ENCODE results near the gene PYGO2. TPM values are rescaled to one million over a fixed set of nuclear protein-coding genes. Genes with fewer than 3 reads are reported as not detected.
A peak's percentile ranks its signal among the peaks of the same experiment; 100 is the strongest.

Gene PYGO2
- total RNA-seq, 1 donor from 2014 or later: 27.4 TPM

DNA sequence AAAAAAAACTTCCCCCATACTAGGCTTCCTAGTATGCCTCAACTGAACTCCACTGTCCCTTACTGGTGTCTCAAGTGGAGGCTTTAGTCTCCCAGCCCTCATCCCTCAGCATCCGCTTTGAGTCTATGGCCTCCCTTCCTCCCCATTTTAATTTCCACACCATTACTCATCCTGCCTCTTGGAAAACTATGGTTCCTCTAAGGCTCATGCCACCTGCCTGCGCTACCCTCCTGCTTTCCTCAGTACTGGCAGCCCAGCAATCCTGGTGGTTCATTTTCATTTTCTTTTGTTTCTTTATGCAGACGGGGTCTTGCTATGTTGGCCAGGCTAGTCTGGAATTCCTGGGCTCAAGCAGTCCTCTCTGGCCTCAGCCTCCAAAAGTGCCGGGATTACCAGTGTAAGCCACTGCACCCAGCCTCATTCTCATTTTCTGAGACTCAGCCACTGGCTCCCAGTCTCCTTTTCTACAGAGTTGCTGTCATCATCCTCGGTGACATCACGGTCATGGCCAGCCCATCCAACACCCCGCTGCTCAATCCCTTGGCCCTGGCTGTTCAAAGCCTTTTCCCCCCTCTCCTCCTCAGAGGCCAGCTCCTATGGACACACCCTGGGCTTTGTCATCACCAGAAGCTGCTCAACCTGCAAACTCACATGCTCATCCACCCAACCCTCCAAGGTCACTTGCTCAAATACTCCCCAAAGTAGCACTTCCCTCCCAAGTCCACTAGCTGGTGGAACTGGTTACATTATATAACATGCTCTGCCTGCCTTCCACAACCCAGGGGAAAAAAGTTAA lies 22.8 kb downstream of the PYGO2 start:
- ATAC-seq (no peak), DNase-seq (no peak)
- no peak overlapping the region for H3K4me3 ChIP-seq
- no peaks in the 10 kb centered on the region for H3K27me3 ChIP-seq (ENCODE audit: low read depth)
- H3K36me3 ChIP-seq: no peaks in the 10 kb centered on the region
- TF ChIP-seq CTCF (IDR thresholded peaks at IDR 0.05): no peak
- peak overlapping the region; percentile 99 for H3K27ac ChIP-seq
- intact Hi-C loops (cut with DNase I): no loop called here
- no peaks in the 10 kb centered on the region for H3K9me3 ChIP-seq
- peaks cover 42% of the 10 kb centered on the region for H3K4me1 ChIP-seq

DNA sequence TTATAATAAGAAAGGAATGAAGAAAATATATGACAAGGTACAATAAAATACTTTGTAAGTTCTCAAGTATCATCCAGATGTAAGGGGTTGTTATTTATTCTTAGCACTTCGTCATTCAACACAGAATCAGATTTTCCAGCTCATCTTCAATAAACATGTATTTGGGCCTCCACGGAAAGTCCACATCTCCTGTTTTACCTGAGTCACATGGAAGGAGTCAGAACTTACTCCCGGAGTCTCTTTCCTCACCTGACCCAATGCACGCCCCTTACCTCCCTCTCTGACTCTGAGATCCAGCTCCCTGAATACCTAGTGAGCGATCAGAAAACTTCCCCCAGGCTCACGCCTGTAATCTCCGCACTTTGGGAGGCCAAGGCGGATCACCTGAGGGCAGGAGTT lies 23.6 kb downstream of the PYGO2 start:
- Histone ChIP-seq H3K4me1 (peaks cover 34% of the 10 kb centered on the region), H3K27ac (peak overlapping the region; percentile 99), H3K27me3 (ENCODE audit: low read depth) (no peaks in the 10 kb centered on the region), H3K9me3 (no peaks in the 10 kb centered on the region), H3K36me3 (no peaks in the 10 kb centered on the region), H3K4me3 (peak overlapping the region; percentile 73)
- ATAC-seq (no peak), DNase-seq (no peak)
- TF ChIP-seq CTCF (IDR thresholded peaks at IDR 0.05): no peak
- intact Hi-C loops (cut with DNase I): no loop called here

GRCh38 chr1:154937085-154937987 lies 24.2 kb downstream of the PYGO2 start:
- H3K27ac ChIP-seq: peak overlapping the region; percentile 99
- H3K4me3 ChIP-seq: peak overlapping the region; percentile 73
- intact Hi-C loops (cut with DNase I): no loop called here
- ATAC-seq (peak; percentile 89), DNase-seq (peak; percentile 93)
- peak; percentile 17 for TF ChIP-seq CTCF (IDR thresholded peaks at IDR 0.05)
- no peaks in the 10 kb centered on the region for H3K27me3 ChIP-seq (ENCODE audit: low read depth)
- H3K9me3 ChIP-seq: no peaks in the 10 kb centered on the region
- peaks cover 27% of the 10 kb centered on the region for H3K4me1 ChIP-seq
- no peaks in the 10 kb centered on the region for H3K36me3 ChIP-seq

- H3K4me1 ChIP-seq: peaks cover 23% of the 10 kb centered on the region
- H3K9me3 ChIP-seq: no peaks in the 10 kb centered on the region
- H3K4me3 ChIP-seq: peak within 1 kb of the TSS; percentile 73
- peak; percentile 95 for ATAC-seq
- intact Hi-C loops (cut with DNase I): no loop called here
- peak within 1 kb of the TSS; percentile 99 for H3K27ac ChIP-seq
- H3K27me3 ChIP-seq (ENCODE audit: low read depth): no peaks in the 10 kb centered on the region
- H3K36me3 ChIP-seq: peaks cover 6% of the 10 kb centered on the region
- peak; percentile 44 for TF ChIP-seq CTCF (IDR thresholded peaks at IDR 0.05)
- peak; percentile 97 for DNase-seq
Observed at GRCh38 chr1:154936555-154937084, 25.0 kb downstream of the PYGO2 start, which contains the start of gene PMVK. Gene PMVK (minus strand): TSS chr1:154936719. CDS start chr1:154936685, 34 bp downstream.

DNA sequence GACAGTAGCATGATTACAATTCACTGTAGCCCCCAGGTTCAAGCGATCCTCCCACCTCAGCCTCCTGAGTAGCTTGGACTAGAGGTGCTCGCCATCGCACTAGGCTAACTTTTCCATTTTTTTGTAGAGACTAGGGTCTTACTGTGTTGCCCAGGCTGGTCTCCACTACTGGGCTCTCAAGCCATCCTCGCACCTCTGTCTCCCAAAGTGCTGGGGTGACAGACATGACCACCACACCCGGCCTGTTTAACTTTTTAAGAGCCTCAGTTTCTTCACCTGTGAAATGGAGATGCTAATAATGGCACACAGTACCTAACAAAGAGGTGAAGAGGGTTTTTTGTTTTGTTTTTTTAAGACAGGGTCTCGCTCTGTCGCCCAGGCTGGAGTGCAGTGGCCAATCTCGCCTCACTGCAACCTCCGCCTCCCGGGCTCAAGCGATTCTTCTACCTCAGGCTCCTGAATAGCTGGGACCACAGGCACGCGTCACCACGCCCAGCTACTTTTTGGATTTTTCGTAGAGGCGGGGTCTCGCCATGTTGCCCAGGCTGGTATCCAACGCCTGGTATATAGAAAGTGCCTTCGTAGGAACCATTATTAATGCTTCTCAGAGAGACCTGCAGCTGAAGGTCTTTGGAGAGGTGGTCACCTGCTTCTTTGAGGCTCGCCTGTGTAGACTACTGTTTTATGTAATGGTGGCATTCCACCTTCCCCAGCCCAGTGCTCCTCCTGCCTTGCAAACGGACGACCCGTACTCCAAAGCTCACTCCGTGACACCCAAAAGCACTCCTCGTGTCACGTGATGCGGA lies 25.6 kb downstream of the PYGO2 start:
- intact Hi-C loops (cut with DNase I): no loop called here
- ATAC-seq (peak in 1 of 2 donors; percentile 2), DNase-seq (no peak)
- Histone ChIP-seq H3K36me3 (peaks cover 13% of the 10 kb centered on the region), H3K4me1 (peaks cover 19% of the 10 kb centered on the region), H3K9me3 (no peaks in the 10 kb centered on the region), H3K4me3 (peak overlapping the region; percentile 73), H3K27ac (peak overlapping the region; percentile 99), H3K27me3 (ENCODE audit: low read depth) (no peaks in the 10 kb centered on the region)
- no peak for TF ChIP-seq CTCF (IDR thresholded peaks at IDR 0.05)

All from lower lobe of right lung (tissue), 2 donors.